ENCODE measurements around the gene DNAH2. TPM values are rescaled to one million over a fixed set of nuclear protein-coding genes. Genes with fewer than 3 reads are reported as not detected.

Gene DNAH2
- total RNA-seq, 1 experiment from 2014 or later: 0.13 TPM

- H3K9me3 ChIP-seq (ENCODE audit: control insufficient read depth, insufficient read depth, low read depth, low read length): no peaks in the 10 kb centered on the region
- DNase-seq (ENCODE audit: low read depth, low spot score) (no peak), ATAC-seq (no peak)
- CTCF ChIA-PET: no interaction called here
- BruUV-seq (replicated peaks): no TSS peak
- in situ Hi-C loops (cut with HindIII; ENCODE audit: low pct_unique_long_range_greater_than_20kb, low sequenced_read_pairs) (no loop called here), intact Hi-C loops (cut with micrococcal nuclease; ENCODE audit: unreplicated experiment) (no loop called here)
- H3K36me3 ChIP-seq (ENCODE audit: control insufficient read depth, insufficient read depth, low read length): no peaks in the 10 kb centered on the region
- H3K4me1 ChIP-seq (ENCODE audit: control insufficient read depth, insufficient read depth, low read length): peaks cover 5% of the 10 kb centered on the region
- POLR2A ChIA-PET: no interaction called here
- H3K4me3 ChIP-seq (ENCODE audit: low read depth in 2 of 2, low read length in 2 of 2): peak overlapping the region; percentile 55 to 64
- H3K27me3 ChIP-seq (ENCODE audit: control insufficient read depth, insufficient read depth, low read length): no peaks in the 10 kb centered on the region
- no peak overlapping the region for H3K27ac ChIP-seq (ENCODE audit: low read length)
- TF ChIP-seq POLR2AphosphoS5 (IDR thresholded peaks at IDR 0.05; ENCODE audit: low read depth, low read length): no peak
Measured at GRCh38 chr17:7717756-7718350, 309 bp downstream of the DNAH2 start.

GRCh38 chr17:7719661-7720060 is 2.1 kb downstream of the DNAH2 start:
- in situ Hi-C loops (cut with HindIII; ENCODE audit: low pct_unique_long_range_greater_than_20kb, low sequenced_read_pairs): no loop called here
- no peak overlapping the region for H3K4me3 ChIP-seq (ENCODE audit: low read depth in 2 of 2, low read length in 2 of 2)
- H3K27me3 ChIP-seq (ENCODE audit: control insufficient read depth, insufficient read depth, low read length): no peaks in the 10 kb centered on the region
- ChIA-PET CTCF (no interaction called here), POLR2A (no interaction called here)
- no peak overlapping the region for H3K27ac ChIP-seq (ENCODE audit: low read length)
- intact Hi-C loops (cut with micrococcal nuclease; ENCODE audit: unreplicated experiment): no loop called here
- peaks cover 5% of the 10 kb centered on the region for H3K4me1 ChIP-seq (ENCODE audit: control insufficient read depth, insufficient read depth, low read length)
- no peaks in the 10 kb centered on the region for H3K9me3 ChIP-seq (ENCODE audit: control insufficient read depth, insufficient read depth, low read depth, low read length)
- no peaks in the 10 kb centered on the region for H3K36me3 ChIP-seq (ENCODE audit: control insufficient read depth, insufficient read depth, low read length)
- DNase-seq (ENCODE audit: low read depth, low spot score) (no peak), ATAC-seq (no peak)
- BruUV-seq (replicated peaks): no TSS peak
- TF ChIP-seq CTCF (IDR thresholded peaks at IDR 0.05): no peak
- no peak for TF ChIP-seq TCF7L2 (IDR thresholded peaks at IDR 0.05; ENCODE audit: low read depth, low read length)
- no peak for TF ChIP-seq REST (IDR thresholded peaks at IDR 0.05; ENCODE audit: insufficient read depth in 1 of 2, low read depth in 2 of 2, low read length in 1 of 2)
- TF ChIP-seq SIN3A (IDR thresholded peaks at IDR 0.05; ENCODE audit: borderline replicate concordance, insufficient read depth, low read depth, low read length): no peak
- no peak for TF ChIP-seq POLR2AphosphoS5 (IDR thresholded peaks at IDR 0.05; ENCODE audit: low read depth, low read length)

- Histone ChIP-seq H3K27ac (ENCODE audit: low read length) (no peak overlapping the region), H3K4me3 (ENCODE audit: low read depth in 2 of 2, low read length in 2 of 2) (no peak overlapping the region), H3K36me3 (ENCODE audit: control insufficient read depth, insufficient read depth, low read length) (no peaks in the 10 kb centered on the region), H3K4me1 (ENCODE audit: control insufficient read depth, insufficient read depth, low read length) (peaks cover 5% of the 10 kb centered on the region), H3K27me3 (ENCODE audit: control insufficient read depth, insufficient read depth, low read length) (no peaks in the 10 kb centered on the region), H3K9me3 (ENCODE audit: control insufficient read depth, insufficient read depth, low read depth, low read length) (no peaks in the 10 kb centered on the region)
- no peak for ATAC-seq
- ChIA-PET CTCF (no interaction called here), POLR2A (no interaction called here)
- no peak for DNase-seq (ENCODE audit: low read depth, low spot score)
- TF ChIP-seq REST (IDR thresholded peaks at IDR 0.05; ENCODE audit: insufficient read depth in 1 of 2, low read depth in 2 of 2, low read length in 1 of 2) (no peak), POLR2AphosphoS5 (IDR thresholded peaks at IDR 0.05; ENCODE audit: low read depth, low read length) (no peak), SIN3A (IDR thresholded peaks at IDR 0.05; ENCODE audit: borderline replicate concordance, insufficient read depth, low read depth, low read length) (no peak), TCF7L2 (IDR thresholded peaks at IDR 0.05; ENCODE audit: low read depth, low read length) (no peak), CTCF (IDR thresholded peaks at IDR 0.05) (no peak)
- no TSS peak for BruUV-seq (replicated peaks)
- in situ Hi-C loops (cut with HindIII; ENCODE audit: low pct_unique_long_range_greater_than_20kb, low sequenced_read_pairs): no loop called here
- intact Hi-C loops (cut with micrococcal nuclease; ENCODE audit: unreplicated experiment): no loop called here
Measured at GRCh38 chr17:7720125-7720524, 2.6 kb downstream of the DNAH2 start.
